ENCODE measurements around the gene MYCBP2.

DNA sequence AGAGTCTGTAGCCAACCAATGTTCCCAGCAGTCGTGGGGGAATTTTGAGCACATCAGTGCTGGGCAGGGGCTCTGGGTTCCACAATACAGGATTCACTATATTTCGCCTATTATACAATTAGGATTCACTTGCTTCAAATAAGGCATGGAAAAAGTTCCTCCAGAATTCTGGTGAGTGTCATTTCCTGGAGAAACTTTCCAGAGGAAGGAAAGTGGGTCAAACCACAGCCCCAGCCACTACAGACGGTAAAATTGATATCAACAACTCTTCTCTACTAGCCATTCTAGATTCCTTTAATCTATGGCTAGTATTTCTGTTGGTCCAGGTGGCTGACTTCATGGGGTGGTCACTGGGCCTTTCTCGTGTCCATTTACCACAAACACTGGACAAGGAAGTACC lies 10.5 kb downstream of the MYCBP2 start:
- TF ChIP-seq POLR2A (IDR thresholded peaks at IDR 0.05) (no peak), CTCF (IDR thresholded peaks at IDR 0.05) (no peak)
